GM18498 (cell line): ENCODE measurements around the gene SLC9A3.

Experiments
- ATAC-seq: cut with Tn5 transposase; IDR thresholded peaks from one replicate; pipeline ENCODE4 v1.9.1; 2021; ENCODE audit warnings: mild to moderate bottlenecking, moderate library complexity; ENCODE audit not compliant: unreplicated experiment

Gene SLC9A3

DNA sequence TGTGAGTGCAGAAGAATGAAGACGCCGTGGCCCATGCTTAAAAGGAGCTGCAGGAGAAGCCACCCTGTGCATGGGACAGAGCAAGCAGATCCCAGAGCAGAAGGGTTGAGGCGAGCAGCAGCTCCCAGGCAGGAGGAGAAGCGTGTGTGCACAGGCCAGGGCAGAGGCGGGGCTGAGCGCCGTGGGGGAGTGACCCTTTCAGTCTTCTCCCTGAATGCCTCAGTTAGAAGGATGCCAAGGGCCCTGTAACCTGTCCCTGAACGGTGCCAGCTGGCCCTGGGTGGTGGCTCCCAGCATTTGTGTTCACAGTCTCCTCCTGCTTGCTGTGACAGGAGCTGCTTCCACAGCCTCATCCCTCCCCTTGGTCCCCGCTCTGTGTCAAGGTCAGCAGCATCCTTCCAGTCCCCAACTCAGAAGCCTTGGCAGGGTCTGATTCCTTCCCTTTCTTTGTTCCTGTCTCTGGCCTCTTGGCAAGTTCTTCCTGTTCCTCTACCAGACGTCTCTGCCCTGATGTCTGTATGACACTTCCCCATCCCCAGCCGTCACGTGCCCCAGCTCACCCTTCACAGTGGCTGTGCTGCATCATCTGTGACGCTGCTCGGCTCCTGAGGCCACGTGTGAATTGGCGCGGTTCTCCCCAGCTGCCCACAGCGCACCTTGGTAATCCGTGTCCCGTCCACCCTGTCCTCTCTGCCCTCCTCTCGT, 76.0 kb downstream of the SLC9A3 start:
- ATAC-seq = no peak

- no peak for ATAC-seq
Observed at GRCh38 chr5:447501-447900, 76.7 kb downstream of the SLC9A3 start.

- no peak for ATAC-seq
Observed at GRCh38 chr5:446883-447263, 77.4 kb downstream of the SLC9A3 start.

DNA sequence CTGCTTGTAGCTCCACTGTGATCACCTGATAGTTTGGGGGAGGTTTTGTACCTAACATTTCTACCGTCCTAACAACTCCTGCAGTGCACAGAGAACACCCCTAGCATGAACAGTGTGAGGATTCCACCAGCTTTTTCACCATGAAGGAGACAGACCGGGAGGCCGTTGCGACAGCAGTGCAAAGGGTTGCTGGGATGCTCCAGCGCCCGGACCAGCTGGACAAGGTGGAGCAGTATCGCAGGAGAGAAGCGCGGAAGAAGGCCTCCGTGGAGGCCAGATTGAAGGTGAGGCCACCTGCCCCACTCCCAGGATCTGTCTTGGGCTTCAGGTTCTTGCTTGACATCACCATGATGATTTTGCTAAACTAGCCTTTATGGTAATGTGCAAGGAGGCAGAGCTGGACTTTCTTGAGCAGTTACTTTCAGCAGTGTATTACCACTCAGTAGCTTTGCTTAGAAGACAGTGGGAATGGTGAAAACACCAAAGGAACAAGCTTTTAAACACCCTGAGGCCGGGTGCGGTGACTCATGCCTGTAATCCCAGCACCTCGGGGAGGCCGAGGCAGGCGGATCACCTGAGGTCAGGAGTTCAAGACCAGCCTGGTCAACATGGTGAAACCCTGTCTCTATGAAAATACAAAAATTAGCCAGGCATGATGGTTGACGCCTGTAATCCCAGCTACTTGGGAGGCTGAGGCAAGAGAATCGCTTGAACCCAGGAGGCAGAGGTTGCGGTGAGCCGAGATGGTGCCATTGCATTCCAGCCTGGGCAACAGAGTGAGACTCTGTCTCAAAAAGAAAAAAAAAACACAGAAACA, 78.0 kb downstream of the SLC9A3 start:
- no peak for ATAC-seq

GRCh38 chr5:445591-445990, 78.7 kb downstream of the SLC9A3 start:
- ATAC-seq = no peak

DNA sequence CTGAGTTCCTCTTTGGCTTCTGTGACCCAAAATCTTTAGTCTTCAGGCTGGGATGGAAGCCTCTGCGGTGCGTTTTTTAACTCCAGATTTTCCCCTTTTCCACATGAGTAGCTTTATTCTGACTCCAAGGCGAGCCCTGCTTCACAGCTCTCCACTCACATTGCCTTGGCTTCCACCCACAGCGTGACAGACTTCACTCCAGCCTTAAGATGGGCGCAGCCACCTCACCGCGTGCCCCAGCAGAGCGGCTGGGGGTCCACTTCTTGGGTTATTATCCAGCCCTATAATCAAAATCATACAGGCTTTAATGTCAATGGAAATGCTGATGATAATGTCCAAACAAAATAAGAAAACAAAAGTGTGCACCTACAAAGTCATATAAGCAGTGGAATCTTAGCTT, 80.0 kb downstream of the SLC9A3 start:
- no peak for ATAC-seq

DNA sequence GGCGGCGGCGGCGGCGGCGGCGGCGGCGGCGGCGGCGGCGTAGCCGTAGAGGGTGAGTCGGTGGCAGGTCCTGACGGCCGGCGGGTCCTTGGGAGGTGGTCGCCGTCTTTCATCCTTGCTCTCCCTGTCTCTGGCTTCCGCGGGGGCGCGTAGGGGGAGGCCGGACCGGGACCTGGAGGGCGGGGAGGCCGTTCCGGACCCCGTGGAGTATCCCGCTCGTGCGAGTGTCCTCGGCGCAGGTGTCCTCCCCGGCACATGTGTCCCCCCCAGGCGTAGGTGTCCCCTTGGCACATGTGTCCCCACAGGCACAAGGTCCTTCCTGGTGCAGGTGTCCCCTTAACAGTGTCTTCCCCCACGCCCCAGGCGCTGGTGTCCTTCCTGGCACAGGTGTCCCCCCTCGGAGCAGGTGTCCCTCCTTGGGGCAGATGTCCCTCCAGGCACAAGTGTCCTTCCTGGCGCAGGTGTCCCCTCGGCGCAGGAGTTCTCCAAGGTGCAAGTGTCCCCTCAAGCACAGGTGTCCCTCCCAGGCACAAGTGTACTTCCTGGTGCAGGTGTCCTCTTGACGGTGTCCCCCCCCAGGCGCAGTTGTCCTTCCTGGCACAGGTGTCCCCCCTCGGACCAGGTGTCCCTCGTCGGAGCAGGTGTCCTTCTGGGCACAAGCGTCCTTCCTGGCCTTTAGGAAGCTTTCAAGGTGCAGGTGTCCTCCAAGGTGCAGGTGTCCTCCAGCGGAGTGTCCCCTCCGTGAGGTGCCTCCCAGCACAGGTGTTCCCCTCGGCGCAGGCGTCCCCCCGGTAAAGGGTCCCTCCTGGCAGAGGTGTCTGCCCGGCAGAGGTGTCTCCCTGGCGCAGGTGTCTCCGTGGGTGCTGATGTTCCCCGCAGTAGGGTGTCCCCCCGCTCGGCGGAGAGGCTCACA, 80.8 kb downstream of the SLC9A3 start:
- peak; percentile 12 for ATAC-seq

DNA sequence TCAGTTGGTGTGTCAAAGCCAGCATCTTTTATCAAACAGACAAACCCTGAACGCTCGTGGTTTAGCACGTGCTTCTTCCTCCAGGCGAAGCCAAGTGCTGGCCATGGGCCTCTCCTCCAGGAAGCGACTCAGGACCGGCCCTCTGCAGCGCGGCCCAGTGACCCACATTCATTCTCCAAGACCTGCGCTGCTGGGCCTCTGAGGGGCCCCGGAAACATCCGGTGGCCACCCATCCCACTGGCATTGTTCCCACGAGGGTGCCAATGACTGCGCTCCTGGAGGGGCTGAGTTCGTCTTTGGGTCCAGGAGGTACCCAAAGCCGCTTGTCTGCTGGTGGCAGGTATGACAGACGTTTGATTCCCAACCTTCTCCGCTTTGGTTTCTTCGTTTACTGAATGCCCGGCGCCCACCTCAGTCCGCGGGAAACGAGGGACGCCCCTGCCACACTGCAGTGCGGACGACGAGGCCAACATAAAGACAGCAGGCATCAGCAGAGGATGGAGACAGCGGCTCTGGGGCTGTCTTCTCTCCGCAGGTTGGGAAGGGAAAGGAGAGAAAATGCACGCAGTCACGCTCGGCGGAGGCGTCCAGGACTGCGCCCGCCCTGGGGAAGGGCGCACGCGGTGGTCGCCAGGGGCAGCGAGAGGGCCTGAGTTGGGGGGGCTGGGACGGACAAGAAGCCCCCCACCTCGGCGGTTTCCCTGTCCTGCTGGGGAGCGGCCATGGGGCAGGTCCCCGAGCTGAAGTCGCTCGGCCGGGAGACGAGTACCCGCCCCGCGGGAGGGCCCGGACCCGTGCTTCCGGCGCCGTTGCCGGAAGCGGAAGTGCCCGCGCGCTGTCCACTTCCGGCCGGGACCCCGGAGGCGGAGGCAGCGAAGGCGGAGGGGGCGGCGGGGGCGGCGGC, 81.7 kb downstream of the SLC9A3 start, which contains the start of gene EXOC3:
EXOC3 (plus strand) TSS at position 842 of the 904 bp plus-strand sequence. CDS start 3,030 bp downstream, outside the sequence.
- ATAC-seq = peak; percentile 84

- ATAC-seq = no peak
Observed at GRCh38 chr5:441996-442334, 82.3 kb downstream of the SLC9A3 start.

- ATAC-seq = no peak
Observed at GRCh38 chr5:440401-441201, 83.6 kb downstream of the SLC9A3 start.

- ATAC-seq = no peak
Observed at GRCh38 chr5:439636-440035, 84.6 kb downstream of the SLC9A3 start.

GRCh38 chr5:439181-439580, 85.1 kb downstream of the SLC9A3 start:
- ATAC-seq = no peak

GRCh38 chr5:438481-438981, 85.7 kb downstream of the SLC9A3 start:
- ATAC-seq = no peak

DNA sequence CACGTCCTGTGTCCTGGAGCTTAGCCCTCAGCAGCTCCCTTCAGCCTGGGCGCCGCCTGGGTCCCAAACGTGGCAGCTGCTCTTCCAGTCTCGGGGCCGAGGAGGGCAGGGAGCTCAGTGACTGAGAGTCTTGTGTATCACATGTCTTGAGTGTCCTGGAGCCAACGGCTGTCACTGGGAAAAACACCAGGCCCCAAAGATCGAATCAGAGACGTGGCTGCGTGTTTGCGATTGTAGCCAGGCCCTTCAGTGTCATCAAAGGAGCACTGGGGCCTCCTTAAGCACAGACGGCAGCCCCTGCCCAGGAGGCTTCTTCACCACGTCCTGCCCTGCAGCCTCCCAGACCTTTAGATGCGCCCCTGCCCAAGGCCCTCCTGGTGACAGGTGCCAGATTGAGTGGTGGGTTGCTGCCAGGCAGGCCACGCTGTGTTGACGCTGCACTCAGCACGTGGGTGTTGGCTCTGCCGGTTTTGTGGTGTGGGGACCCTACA, 86.9 kb downstream of the SLC9A3 start:
- no peak for ATAC-seq

DNA sequence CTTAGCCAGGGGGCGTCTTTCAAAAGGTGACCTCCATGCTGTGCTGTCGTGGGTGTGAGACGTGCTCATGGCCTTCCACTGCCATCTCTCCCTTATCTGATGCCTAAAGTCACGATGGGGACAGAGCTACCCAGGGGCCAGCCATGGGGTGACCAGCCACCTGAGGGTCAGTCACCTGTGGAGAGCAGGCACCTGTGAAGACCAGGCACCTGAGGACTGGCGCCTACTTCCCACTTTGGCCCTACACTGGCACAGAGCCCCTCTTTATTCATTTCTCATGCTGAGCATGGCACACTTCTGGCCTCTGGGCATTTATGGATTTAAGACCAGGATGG, 87.6 kb downstream of the SLC9A3 start:
- no peak for ATAC-seq

- ATAC-seq = no peak
Observed at GRCh38 chr5:435961-436640, 88.1 kb downstream of the SLC9A3 start.

DNA sequence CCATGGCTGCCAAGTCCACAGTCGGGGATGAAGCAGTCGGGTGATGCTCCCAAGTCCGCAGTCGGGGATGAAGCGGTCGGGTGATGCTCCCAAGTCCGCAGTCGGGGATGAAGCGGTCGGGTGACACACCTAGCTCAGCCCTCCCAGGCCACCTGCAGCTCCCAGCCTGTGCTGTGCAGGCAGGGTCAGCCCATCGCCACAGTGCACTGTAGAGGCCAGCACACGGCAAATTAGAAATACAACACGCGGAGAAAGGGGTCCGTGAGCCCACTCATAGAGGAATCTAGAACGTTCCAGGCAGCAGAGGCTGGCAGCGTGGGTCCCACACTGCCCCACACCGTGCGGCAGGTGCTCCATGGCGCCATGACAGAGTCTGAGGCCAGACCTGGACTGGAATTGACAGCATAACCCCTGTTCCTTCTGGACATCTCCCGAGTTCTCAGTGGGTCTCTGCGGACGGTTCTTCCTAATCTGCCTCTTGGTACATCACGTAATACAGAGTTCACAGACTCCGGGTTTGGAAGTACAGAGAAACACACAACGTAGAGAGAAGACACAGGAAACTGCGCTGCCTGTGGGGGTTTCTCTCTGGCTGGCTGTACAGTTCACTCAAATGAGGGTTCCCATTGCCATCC, 89.0 kb downstream of the SLC9A3 start:
- ATAC-seq = no peak

DNA sequence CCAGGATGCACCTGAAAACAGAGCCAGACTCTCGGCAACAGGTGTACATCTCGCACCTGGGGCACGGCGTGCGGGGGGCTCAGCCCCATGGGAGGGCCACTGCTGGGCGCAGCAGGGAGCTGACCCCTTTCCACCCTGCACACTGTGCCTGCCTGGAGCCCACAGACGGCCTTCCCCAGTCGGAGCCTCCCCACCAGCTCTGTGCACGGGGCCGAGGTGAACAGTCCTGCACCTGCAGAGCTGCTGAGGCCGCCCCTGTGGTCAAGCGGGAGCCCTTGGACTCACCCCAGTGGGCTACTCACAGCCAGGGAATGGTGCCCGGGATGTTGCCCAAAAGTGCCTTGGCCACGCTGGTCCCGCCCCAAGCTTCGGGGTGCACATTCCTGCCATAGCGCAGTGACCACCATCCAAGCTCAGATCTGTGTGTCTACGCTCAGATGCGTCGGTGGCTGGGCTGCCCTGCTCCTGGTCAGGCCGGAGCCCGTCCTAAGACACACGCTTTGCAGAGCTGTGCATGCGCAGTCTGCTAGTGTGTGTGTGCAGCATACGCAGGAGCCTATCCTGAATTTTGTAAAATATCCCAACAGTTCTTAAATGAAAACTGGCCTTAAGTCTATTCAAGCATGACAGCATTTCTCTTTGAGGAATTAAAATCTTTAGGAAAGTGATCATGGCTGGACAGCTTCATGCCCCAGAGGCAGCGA, 89.7 kb downstream of the SLC9A3 start:
- ATAC-seq = no peak
